ENCODE data around the gene GMPR. TPM values are rescaled to one million over a fixed set of nuclear protein-coding genes. Genes with fewer than 3 reads are reported as not detected.

The GMPR gene
- total and polyA plus RNA-seq, 10 of the 15 experiments (the other 5 are each of a cell fraction or from before 2014, with no cell fraction given): 0.15 to 1.8 (median 0.49) TPM; not detected in 1

- in situ Hi-C loops (cut with MboI) (loop anchor here (5.0 to 10.0 kb wide), 2 partner anchors 178 to 430 kb away; no protein-coding TSS in a partner anchor), intact Hi-C loops (cut with micrococcal nuclease; ENCODE audit: unreplicated experiment) (no loop called here)
- no peaks in the 10 kb centered on the region for H3K27me3 ChIP-seq (replicated peaks in 1 of 2; ENCODE audit: control insufficient read depth in 2 of 2, insufficient read depth in 2 of 2, low read length in 1 of 2)
- no peak overlapping the region for H3K9ac ChIP-seq (ENCODE audit: control insufficient read depth, insufficient read depth, low read length)
- no peak overlapping the region for H3K27ac ChIP-seq (ENCODE audit: control insufficient read depth, insufficient read depth)
- BruUV-seq (replicated peaks): no TSS peak
- DNase-seq (ENCODE audit: low read depth, low spot score) (no peak), FAIRE-seq (no peak), ATAC-seq (no peak)
- ChIA-PET SMC1A (ENCODE audit: uncharacterized antibody, unreplicated experiment) (interaction anchor here (0.9 to 1.5 kb wide), 5 partner anchors 13 to 426 kb away, joined by 3 to 6 read pairs (median 3); no protein-coding TSS in a partner anchor), POLR2A (no interaction called here), CTCF (interaction anchor here (1.1 to 2.1 kb wide), 6 partner anchors 20 to 426 kb away, joined by 3 to 9 read pairs (median 4); no protein-coding TSS in a partner anchor), RAD21 (ENCODE audit: unreplicated experiment) (interaction anchor here (1.1 to 1.6 kb wide), 4 partner anchors 175 to 628 kb away, joined by 3 to 4 read pairs (median 4); no protein-coding TSS in a partner anchor)
- H3K9me3 ChIP-seq (replicated peaks; ENCODE audit: control insufficient read depth, insufficient read depth, low read length): no peaks in the 10 kb centered on the region
- H3K79me2 ChIP-seq (ENCODE audit: control insufficient read depth, insufficient read depth, low read length): no peaks in the 10 kb centered on the region
- no peak overlapping the region for H3K4me2 ChIP-seq (ENCODE audit: control insufficient read depth, insufficient read depth)
- no peak overlapping the region for H2AFZ ChIP-seq (ENCODE audit: control insufficient read depth, low read depth, low read length)
- peaks cover 4 to 17% of the 10 kb centered on the region in 2 experiments for H3K36me3 ChIP-seq (ENCODE audit: control insufficient read depth in 2 of 2, insufficient read depth in 2 of 2, low read length in 1 of 2)
- no peak for TF ChIP-seq CBFB (IDR thresholded peaks at IDR 0.05; ENCODE audit: low read depth)
- TF ChIP-seq ZBED1 (IDR thresholded peaks at IDR 0.05; ENCODE audit: borderline replicate concordance): no peak
- no peak for TF ChIP-seq TBL1XR1 (IDR thresholded peaks at IDR 0.05; ENCODE audit: low read depth, low read length)
- TF ChIP-seq E2F8 (IDR thresholded peaks at IDR 0.05; ENCODE audit: low read depth, partially characterized antibody): no peak
- no peak for TF ChIP-seq SMC3 (IDR thresholded peaks at IDR 0.05; ENCODE audit: borderline replicate concordance, low read length)
- no peak for TF ChIP-seq IRF4 (IDR thresholded peaks at IDR 0.05; ENCODE audit: low read depth, low read length)
- TF ChIP-seq GABPA (IDR thresholded peaks at IDR 0.05; ENCODE audit: low read depth): no peak
- no peak for TF ChIP-seq MTA2 (IDR thresholded peaks at IDR 0.05; ENCODE audit: low read depth)
- TF ChIP-seq PML (IDR thresholded peaks at IDR 0.05; ENCODE audit: low read length): no peak
- TF ChIP-seq ZNF592 (IDR thresholded peaks at IDR 0.05): no peak
- H3K4me1 ChIP-seq (ENCODE audit: control insufficient read depth, insufficient read depth, low read length): peaks cover 6% of the 10 kb centered on the region
- 70% methylated on average over 6 of the region's 6 CpGs for WGBS (ENCODE audit: insufficient coverage, insufficient replicate concordance, low lambda C conversion rate, missing lambda C conversion rate)
- H4K20me1 ChIP-seq (ENCODE audit: control insufficient read depth, insufficient read depth): no peaks in the 10 kb centered on the region
- H3K4me3 ChIP-seq: no peak overlapping the region
Observed at GRCh38 chr6:16336911-16337294, 98.5 kb downstream of the GMPR start.
